ENCODE data around the gene PACC1. TPM values are rescaled to one million over a fixed set of nuclear protein-coding genes. Genes with fewer than 3 reads are reported as not detected.

The PACC1 gene
- polyA plus RNA-seq, 2 of the 4 experiments (the other 2 are of a cell fraction) = 11.9 to 19.6 TPM

DNA sequence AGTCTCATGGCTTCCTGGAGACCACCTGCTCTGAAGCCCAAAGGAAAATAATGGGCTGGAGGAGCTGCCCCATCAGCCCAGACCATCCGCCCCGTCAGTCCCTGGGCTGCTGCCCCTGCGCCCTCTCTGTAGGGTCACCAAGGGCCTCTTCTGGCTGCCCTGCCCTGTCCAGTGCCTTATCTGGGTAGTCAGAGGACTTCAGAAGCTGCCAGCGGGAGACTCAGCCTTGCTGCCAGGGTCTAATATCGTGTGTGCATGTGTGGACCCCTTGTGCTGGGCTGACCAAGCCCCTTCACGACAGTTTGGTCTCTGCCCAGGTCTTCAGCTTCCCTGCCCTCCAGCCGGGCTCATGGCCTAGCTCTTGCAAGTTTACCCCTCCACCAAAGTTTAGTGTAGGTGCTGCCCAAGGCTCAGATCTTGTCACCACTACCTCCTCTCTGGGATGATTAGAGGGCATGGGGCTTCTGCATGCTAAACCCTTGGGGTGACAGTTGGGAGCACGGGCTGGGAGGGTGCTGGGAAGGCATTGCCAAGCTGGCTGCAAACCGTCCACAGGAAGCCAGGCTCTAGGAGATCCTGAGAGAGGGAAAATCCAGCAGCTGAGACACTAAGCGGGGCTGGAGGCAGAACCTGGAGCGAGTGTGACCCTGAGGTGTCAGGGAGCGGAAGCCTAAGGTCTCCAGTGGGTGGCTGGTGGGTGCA lies 38.6 kb upstream of the PACC1 start:
- POLR2A ChIA-PET = no interaction called here
- 76% methylated on average over 12 of the region's 12 CpGs for WGBS (ENCODE audit: missing lambda C conversion rate)
- TF ChIP-seq EHMT2 (IDR thresholded peaks at IDR 0.05; ENCODE audit: low read depth) (no peak), FOXS1 (CRISPR knock-in tag; IDR thresholded peaks at IDR 0.05) (no peak), POLR2AphosphoS2 (conservative IDR thresholded peaks at IDR 0.05; ENCODE audit: low read length) (no peak), ZC3H11A (IDR thresholded peaks at IDR 0.05) (no peak), TFCP2L1 (CRISPR knock-in tag; IDR thresholded peaks at IDR 0.05) (no peak), RNF2 (IDR thresholded peaks at IDR 0.05; ENCODE audit: borderline replicate concordance, low read depth) (no peak), KDM1A (IDR thresholded peaks at IDR 0.05; ENCODE audit: low read depth) (no peak), NPAS2 (CRISPR knock-in tag; IDR thresholded peaks at IDR 0.05; ENCODE audit: borderline replicate concordance) (no peak), ZNF302 (CRISPR knock-in tag; IDR thresholded peaks at IDR 0.05) (no peak), MAZ (IDR thresholded peaks at IDR 0.05; ENCODE audit: borderline replicate concordance, low read depth, low read length) (no peak), FOSB (CRISPR knock-in tag; IDR thresholded peaks at IDR 0.05) (no peak)
- TF ChIP-seq, protein P1, sequence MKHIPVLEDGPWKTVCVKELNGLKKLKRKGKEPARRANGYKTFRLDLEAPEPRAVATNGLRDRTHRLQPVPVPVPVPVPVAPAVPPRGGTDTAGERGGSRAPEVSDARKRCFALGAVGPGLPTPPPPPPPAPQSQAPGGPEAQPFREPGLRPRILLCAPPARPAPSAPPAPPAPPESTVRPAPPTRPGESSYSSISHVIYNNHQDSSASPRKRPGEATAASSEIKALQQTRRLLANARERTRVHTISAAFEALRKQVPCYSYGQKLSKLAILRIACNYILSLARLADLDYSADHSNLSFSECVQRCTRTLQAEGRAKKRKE (CRISPR knock-in tag; IDR thresholded peaks at IDR 0.05; ENCODE audit: low read depth) = no peak
- TF ChIP-seq, protein P2, sequence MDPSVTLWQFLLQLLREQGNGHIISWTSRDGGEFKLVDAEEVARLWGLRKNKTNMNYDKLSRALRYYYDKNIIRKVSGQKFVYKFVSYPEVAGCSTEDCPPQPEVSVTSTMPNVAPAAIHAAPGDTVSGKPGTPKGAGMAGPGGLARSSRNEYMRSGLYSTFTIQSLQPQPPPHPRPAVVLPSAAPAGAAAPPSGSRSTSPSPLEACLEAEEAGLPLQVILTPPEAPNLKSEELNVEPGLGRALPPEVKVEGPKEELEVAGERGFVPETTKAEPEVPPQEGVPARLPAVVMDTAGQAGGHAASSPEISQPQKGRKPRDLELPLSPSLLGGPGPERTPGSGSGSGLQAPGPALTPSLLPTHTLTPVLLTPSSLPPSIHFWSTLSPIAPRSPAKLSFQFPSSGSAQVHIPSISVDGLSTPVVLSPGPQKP (IDR thresholded peaks at IDR 0.05; ENCODE audit: low read depth, low read length) = no peak
- TF ChIP-seq, protein P3, sequence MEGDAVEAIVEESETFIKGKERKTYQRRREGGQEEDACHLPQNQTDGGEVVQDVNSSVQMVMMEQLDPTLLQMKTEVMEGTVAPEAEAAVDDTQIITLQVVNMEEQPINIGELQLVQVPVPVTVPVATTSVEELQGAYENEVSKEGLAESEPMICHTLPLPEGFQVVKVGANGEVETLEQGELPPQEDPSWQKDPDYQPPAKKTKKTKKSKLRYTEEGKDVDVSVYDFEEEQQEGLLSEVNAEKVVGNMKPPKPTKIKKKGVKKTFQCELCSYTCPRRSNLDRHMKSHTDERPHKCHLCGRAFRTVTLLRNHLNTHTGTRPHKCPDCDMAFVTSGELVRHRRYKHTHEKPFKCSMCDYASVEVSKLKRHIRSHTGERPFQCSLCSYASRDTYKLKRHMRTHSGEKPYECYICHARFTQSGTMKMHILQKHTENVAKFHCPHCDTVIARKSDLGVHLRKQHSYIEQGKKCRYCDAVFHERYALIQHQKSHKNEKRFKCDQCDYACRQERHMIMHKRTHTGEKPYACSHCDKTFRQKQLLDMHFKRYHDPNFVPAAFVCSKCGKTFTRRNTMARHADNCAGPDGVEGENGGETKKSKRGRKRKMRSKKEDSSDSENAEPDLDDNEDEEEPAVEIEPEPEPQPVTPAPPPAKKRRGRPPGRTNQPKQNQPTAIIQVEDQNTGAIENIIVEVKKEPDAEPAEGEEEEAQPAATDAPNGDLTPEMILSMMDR (IDR thresholded peaks at IDR 0.05) = no peak

DNA sequence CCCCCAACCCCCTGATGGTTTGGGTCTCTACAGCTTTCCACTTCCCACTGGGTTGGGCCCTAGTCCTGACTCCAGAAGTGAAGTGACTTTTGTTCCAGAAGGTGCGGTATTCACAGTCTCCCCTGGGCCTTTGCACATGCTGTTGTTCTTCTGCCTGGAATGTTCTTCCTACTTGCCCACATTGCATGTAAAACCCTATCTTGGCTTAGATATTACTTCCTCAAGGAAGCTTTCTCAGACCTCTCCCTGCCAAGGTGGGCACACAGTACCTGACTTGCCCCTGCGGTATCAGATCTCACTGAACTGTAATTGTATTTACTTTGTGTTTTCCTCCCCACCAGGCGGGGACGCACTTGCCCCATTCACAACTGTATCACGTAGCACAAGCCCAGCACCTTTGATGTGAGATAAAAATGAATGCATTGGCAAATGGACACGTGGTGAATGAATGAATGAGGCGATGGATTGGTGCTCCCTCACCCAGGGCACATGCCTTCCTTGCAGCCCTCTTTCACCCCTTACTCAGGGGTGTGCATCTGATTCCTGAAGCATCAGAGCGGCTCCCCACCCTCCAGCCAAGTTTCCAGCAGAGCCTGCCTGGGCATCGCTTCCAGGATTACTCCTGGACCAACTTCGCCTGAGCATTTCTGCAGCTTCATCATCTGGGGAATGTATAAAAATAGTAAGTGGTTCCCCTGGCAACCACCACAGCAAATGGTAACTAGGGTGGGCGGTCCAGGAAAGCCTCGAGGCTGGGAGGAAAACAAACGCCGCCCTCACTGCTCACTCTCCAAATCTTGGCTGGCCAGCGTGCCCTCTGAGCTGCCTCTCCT lies 37.9 kb upstream of the PACC1 start:
- H3K4me2 ChIP-seq = no peak overlapping the region
- no peaks in the 10 kb centered on the region for H3K4me1 ChIP-seq
- no peak overlapping the region for H3K4me3 ChIP-seq
- no peak overlapping the region for H3K27ac ChIP-seq
- FAIRE-seq = no peak
- ChIA-PET POLR2A (interaction anchor here (0.6 kb wide), 1 partner anchor 141 kb away, joined by 3 read pairs; no protein-coding TSS in a partner anchor), CTCF (interaction anchor here (0.9 to 12.8 kb wide), 8 partner anchors 16 to 770 kb away, joined by 3 to 230 read pairs (median 38); no protein-coding TSS in a partner anchor)
- WGBS (ENCODE audit: missing lambda C conversion rate) = 75% methylated on average over 15 of the region's 15 CpGs
- H3K9me3 ChIP-seq = no peaks in the 10 kb centered on the region
- no peak for DNase-seq (ENCODE audit: low read depth in 1 of 2, low spot score in 1 of 2)
- no peak for ATAC-seq
- TF ChIP-seq MYC (IDR thresholded peaks at IDR 0.05; ENCODE audit: borderline replicate concordance, low read length) (no peak), SMC3 (IDR thresholded peaks at IDR 0.05) (no peak), RCOR1 (IDR thresholded peaks at IDR 0.05; ENCODE audit: low read depth, low read length) (no peak), RAD21 (conservative IDR thresholded peaks at IDR 0.05 in 1 of 2, IDR thresholded peaks at IDR 0.05 in 1 of 2) (no peak), RNF2 (IDR thresholded peaks at IDR 0.05; ENCODE audit: borderline replicate concordance, low read depth) (no peak), FOSB (CRISPR knock-in tag; IDR thresholded peaks at IDR 0.05) (no peak), POLR2AphosphoS2 (conservative IDR thresholded peaks at IDR 0.05; ENCODE audit: low read length) (no peak), POLR2A (IDR thresholded peaks at IDR 0.05; ENCODE audit: low read length) (no peak), NFE2L2 (conservative IDR thresholded peaks at IDR 0.05; ENCODE audit: low read length) (no peak), HOXB13 (CRISPR knock-in tag; IDR thresholded peaks at IDR 0.05; ENCODE audit: low read depth) (no peak), HEYL (CRISPR knock-in tag; IDR thresholded peaks at IDR 0.05) (no peak)
- TF ChIP-seq, protein P4, sequence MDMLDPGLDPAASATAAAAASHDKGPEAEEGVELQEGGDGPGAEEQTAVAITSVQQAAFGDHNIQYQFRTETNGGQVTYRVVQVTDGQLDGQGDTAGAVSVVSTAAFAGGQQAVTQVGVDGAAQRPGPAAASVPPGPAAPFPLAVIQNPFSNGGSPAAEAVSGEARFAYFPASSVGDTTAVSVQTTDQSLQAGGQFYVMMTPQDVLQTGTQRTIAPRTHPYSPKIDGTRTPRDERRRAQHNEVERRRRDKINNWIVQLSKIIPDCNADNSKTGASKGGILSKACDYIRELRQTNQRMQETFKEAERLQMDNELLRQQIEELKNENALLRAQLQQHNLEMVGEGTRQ (IDR thresholded peaks at IDR 0.05) = no peak
- TF ChIP-seq, protein P5, sequence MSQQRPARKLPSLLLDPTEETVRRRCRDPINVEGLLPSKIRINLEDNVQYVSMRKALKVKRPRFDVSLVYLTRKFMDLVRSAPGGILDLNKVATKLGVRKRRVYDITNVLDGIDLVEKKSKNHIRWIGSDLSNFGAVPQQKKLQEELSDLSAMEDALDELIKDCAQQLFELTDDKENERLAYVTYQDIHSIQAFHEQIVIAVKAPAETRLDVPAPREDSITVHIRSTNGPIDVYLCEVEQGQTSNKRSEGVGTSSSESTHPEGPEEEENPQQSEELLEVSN (IDR thresholded peaks at IDR 0.05; ENCODE audit: borderline replicate concordance, low read depth) = no peak
- TF ChIP-seq, protein P6, sequence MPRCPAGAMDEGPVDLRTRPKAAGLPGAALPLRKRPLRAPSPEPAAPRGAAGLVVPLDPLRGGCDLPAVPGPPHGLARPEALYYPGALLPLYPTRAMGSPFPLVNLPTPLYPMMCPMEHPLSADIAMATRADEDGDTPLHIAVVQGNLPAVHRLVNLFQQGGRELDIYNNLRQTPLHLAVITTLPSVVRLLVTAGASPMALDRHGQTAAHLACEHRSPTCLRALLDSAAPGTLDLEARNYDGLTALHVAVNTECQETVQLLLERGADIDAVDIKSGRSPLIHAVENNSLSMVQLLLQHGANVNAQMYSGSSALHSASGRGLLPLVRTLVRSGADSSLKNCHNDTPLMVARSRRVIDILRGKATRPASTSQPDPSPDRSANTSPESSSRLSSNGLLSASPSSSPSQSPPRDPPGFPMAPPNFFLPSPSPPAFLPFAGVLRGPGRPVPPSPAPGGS (IDR thresholded peaks at IDR 0.05) = no peak

More for the DNA sequence above, 38.6 kb upstream of the PACC1 start:
- DNase-seq (ENCODE audit: low read depth in 1 of 2, low spot score in 1 of 2) = no peak
- Histone ChIP-seq H3K4me3 (no peak overlapping the region), H3K4me1 (no peaks in the 10 kb centered on the region), H3K4me2 (no peak overlapping the region), H3K9me3 (0 out of 3 replicates have a peak, but pooled peaks cover 5% of the 10 kb centered on the region), H3K27ac (no peak overlapping the region)
- no peak for FAIRE-seq
- CTCF ChIA-PET = interaction anchor here (0.9 to 12.8 kb wide), 8 partner anchors 11 to 771 kb away, joined by 3 to 230 read pairs (median 58); no protein-coding TSS in a partner anchor
- ATAC-seq = no peak

Data from A549 (cell line).